ENCODE measurements around the gene EML5.

GRCh38 chr14:88746052-88746451 lies 46.7 kb downstream of the EML5 start:
- no peak for TF ChIP-seq POLR2AphosphoS5 (IDR thresholded peaks at IDR 0.05; ENCODE audit: insufficient read depth in 1 of 2, low read depth in 1 of 2)
- TF ChIP-seq, protein P1, sequence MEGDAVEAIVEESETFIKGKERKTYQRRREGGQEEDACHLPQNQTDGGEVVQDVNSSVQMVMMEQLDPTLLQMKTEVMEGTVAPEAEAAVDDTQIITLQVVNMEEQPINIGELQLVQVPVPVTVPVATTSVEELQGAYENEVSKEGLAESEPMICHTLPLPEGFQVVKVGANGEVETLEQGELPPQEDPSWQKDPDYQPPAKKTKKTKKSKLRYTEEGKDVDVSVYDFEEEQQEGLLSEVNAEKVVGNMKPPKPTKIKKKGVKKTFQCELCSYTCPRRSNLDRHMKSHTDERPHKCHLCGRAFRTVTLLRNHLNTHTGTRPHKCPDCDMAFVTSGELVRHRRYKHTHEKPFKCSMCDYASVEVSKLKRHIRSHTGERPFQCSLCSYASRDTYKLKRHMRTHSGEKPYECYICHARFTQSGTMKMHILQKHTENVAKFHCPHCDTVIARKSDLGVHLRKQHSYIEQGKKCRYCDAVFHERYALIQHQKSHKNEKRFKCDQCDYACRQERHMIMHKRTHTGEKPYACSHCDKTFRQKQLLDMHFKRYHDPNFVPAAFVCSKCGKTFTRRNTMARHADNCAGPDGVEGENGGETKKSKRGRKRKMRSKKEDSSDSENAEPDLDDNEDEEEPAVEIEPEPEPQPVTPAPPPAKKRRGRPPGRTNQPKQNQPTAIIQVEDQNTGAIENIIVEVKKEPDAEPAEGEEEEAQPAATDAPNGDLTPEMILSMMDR (IDR thresholded peaks at IDR 0.05): no peak
- no peak for TF ChIP-seq POLR2A (IDR thresholded peaks at IDR 0.05)

Measured in vagina (tissue), 2 donors.